Activated T-helper 17 cell treated with anti-CD3 and anti-CD28 coated beads, Interleukin-2, amount 50 U/mL, for 72 hours (primary cell): ENCODE data around the gene DUSP6. TPM values are rescaled to one million over a fixed set of nuclear protein-coding genes. Genes with fewer than 3 reads are reported as not detected.
A peak's percentile ranks its signal among the peaks of the same experiment; 100 is the strongest.

Source experiments
- ATAC-seq: fragments of 150-1000 bp; cut with Tn5 transposase; replicated peaks from 2 replicates; pipeline ENCODE4 v1.10.0; 2021; ENCODE audit warnings: mild to moderate bottlenecking, moderate library complexity
- H3K27ac Mint-ChIP-seq: one replicate; pipeline ENCODE4 v1.8.0; 2022; ENCODE audit warnings: mixed read lengths
- H3K27me3 Mint-ChIP-seq: one replicate; pipeline ENCODE4 v1.8.0; 2022; ENCODE audit warnings: mixed read lengths
- H3K36me3 Mint-ChIP-seq: one replicate; pipeline ENCODE4 v1.8.0; 2022; ENCODE audit warnings: low read depth, mild to moderate bottlenecking, mixed read lengths
- H3K4me1 Mint-ChIP-seq: one replicate; pipeline ENCODE4 v1.8.0; 2022; ENCODE audit warnings: mixed read lengths
- H3K4me3 Mint-ChIP-seq: one replicate; pipeline ENCODE4 v1.8.0; 2022; ENCODE audit warnings: mild to moderate bottlenecking, mixed read lengths
- H3K9me3 Mint-ChIP-seq: one replicate; pipeline ENCODE4 v1.8.0; 2022; ENCODE audit warnings: mixed read lengths
- total RNA-seq, 2 donors: library from RNA; stranded (reverse); gene quantifications; one replicate each; pipeline ENCODE4 v1.2.3, GENCODE V29; 2022

The DUSP6 gene
- total RNA-seq, 2 donors from 2014 or later = 68.4 to 94.1 TPM

DNA sequence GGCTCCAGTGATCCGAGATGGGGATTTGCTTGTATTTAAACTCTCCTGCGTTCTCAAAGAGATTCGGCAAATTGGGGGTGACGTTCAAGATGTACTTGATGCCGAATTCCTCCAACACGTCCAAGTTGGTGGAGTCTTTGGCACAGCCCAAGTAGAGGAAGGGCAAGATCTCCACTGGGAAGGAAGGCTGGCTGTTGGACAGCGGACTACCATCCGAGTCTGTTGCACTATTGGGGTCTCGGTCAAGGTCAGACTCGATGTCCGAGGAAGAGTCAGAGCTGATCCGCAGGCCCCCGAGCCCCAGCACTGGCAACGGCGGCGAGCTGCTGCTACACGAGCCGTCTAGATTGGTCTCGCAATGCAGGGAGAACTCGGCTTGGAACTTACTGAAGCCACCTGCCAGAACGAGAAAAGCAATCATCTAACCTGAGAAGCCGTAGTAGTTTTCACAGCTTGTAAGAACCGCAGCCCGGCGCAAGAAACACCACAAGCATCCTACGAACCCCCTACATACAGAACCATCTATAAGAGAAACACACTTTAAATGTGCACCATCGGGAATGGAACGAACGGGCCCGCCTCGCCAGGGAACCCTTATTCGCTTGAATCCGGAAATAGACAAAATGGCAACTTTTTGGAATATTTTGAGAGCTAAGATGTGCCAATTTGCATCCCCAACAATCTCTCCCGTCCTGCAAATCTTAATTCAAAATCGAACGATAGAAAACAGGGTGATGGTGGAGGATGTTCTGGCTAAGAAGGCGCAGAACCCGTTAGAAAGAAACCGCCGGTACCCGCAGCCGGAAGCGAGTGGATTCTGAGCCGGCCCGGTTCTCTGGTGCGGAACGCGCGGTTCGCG lies 1.4 kb downstream of the DUSP6 start:
- Mint-ChIP-seq H3K4me3 (peak overlapping the region; percentile 91), H3K27me3 (no peaks in the 10 kb centered on the region), H3K27ac (peak overlapping the region; percentile 97), H3K4me1 (peaks cover 29% of the 10 kb centered on the region), H3K36me3 (peaks cover 66% of the 10 kb centered on the region), H3K9me3 (no peaks in the 10 kb centered on the region)
- ATAC-seq = no peak

DNA sequence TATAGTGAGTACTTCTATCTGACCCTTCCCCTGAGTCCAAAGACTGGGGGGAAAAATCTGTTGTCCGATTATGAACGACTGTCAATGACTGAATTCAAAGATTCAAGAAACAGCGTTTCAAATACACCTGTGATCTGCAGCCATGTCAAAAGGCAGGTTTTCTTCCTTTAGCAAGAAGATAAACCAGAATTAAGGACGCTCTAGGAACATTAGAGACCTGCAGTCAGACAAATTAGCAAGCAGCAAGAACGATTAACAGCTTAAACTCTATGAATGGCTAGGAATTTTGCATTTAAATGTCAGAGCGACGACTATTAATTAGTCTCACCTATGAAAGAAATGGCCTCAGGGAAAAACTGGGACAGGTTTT lies 2.1 kb downstream of the DUSP6 start:
- Mint-ChIP-seq H3K4me1 (peaks cover 29% of the 10 kb centered on the region), H3K27me3 (no peaks in the 10 kb centered on the region), H3K4me3 (peak overlapping the region; percentile 91), H3K27ac (peak overlapping the region; percentile 97), H3K36me3 (peaks cover 66% of the 10 kb centered on the region), H3K9me3 (no peaks in the 10 kb centered on the region)
- no peak for ATAC-seq

DNA sequence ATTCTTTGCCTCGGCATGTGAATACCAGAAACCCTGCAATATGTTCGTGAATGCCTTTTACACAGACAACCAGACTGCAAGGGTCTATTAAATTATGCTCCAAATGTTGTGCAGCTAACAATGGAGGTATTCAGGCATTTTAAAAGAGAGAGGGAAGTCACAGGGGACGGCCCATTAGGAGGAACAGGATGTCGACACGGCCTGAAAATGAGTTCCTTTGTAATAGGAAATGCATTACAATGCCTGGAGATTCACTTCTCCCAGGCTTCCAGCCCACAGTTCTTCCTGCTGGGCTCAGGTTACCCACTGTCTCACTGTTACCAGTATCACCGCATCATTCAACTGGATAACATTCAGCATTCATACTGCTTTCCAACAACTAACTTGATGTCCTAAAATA lies 2.5 kb downstream of the DUSP6 start:
- Mint-ChIP-seq H3K27ac (peak overlapping the region; percentile 97), H3K4me3 (peak overlapping the region; percentile 91), H3K27me3 (no peaks in the 10 kb centered on the region), H3K4me1 (peaks cover 29% of the 10 kb centered on the region), H3K9me3 (no peaks in the 10 kb centered on the region), H3K36me3 (peaks cover 66% of the 10 kb centered on the region)
- ATAC-seq = no peak

DNA sequence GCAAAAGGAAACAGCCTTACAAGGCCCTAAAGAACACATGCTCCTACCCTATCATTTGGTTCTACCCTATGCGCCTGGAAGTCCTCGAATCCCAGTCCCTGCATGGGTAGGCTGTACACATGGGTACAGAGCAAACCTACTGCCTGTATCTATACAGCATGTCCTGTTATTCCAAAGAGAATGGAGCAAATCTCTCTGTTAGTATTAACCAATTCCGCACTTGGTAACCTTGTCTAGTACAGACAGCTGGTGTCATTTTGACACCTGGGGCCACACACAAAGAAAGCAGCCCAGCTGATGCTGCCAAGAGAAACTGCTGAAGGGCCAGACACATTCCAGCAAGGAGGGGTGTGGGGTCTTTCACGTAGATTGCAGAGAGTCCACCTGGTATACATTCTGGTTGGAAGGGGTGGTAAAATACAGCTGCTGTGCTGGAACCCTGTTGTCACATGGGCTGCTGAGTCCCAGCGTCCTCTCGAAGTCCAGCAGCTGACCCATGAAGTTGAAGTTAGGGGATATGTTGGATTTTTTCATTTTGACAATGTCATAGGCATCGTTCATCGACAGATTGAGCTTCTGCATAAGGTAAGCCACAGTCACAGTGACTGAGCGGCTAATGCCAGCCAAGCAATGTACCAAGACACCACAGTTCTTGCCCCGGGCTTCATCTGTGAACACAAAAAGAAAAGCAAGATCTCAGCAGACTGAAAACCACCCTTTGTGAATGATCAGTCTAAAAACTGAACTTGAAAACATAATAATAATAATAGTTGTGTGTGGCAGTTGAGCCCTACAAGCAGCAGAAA lies 3.2 kb downstream of the DUSP6 start:
- no peak for ATAC-seq
- Mint-ChIP-seq H3K27ac (peak overlapping the region; percentile 97), H3K4me1 (peaks cover 24% of the 10 kb centered on the region), H3K27me3 (no peaks in the 10 kb centered on the region), H3K4me3 (peak overlapping the region; percentile 91), H3K36me3 (peaks cover 66% of the 10 kb centered on the region), H3K9me3 (no peaks in the 10 kb centered on the region)

DNA sequence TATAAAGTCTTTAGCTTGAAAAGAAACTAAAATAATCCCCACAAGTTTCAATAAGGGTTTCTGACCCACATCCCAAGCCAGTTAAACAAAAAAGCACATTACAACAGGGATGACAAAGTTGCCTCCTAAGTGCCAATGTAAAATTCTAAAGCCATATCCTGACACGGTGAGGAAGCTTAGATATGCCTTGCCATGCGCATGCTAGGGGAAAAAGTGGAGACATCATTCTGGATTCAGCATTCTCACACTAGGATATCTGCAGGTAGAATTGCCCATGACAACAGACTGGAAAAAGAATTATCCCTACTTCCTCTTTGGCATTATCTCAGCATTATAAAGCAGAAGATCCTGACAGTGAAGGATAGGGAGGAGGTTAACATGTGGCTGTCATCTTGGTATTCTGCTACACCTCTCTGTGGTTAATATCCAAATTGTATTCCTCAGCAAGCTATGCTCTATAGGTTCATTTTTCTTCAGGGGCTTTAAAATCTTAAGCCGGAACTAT lies 4.9 kb downstream of the DUSP6 start:
- peak overlapping the region; percentile 88 for H3K27ac Mint-ChIP-seq
- no peaks in the 10 kb centered on the region for H3K27me3 Mint-ChIP-seq
- peak overlapping the region; percentile 91 for H3K4me3 Mint-ChIP-seq
- no peak for ATAC-seq
- no peaks in the 10 kb centered on the region for H3K9me3 Mint-ChIP-seq
- peaks cover 20% of the 10 kb centered on the region for H3K4me1 Mint-ChIP-seq
- peaks cover 63% of the 10 kb centered on the region for H3K36me3 Mint-ChIP-seq

DNA sequence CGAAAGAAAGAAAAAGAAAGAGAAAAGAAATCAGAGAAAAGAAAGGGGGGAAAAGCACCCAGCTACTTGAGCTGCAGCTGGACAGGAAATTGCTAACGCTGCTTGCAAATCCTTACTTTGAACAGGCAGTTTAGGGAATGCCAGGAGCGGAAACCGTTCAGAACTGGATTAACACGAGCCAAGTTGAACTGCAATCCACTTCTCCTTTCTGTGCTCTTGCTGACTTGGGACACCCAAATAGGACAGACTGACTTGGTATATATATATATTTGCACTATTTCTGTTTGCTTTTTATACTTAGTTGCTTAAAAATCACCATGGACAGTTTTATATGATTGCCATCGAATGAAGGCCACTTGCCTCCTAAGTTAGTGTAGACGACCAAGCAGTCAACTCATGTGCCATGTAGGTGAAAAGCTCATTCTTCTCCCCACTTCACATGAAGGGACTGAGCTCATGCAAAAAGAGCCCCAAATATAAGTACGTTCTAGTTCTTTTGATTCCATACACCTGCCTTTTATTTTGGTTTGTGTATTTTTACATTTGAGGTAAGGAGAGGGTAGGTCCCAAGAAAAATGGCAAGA lies 5.5 kb downstream of the DUSP6 start:
- Mint-ChIP-seq H3K27me3 (no peaks in the 10 kb centered on the region), H3K4me1 (peaks cover 17% of the 10 kb centered on the region), H3K4me3 (peak overlapping the region; percentile 91), H3K36me3 (peaks cover 57% of the 10 kb centered on the region), H3K27ac (peak overlapping the region; percentile 88), H3K9me3 (no peaks in the 10 kb centered on the region)
- no peak for ATAC-seq

DNA sequence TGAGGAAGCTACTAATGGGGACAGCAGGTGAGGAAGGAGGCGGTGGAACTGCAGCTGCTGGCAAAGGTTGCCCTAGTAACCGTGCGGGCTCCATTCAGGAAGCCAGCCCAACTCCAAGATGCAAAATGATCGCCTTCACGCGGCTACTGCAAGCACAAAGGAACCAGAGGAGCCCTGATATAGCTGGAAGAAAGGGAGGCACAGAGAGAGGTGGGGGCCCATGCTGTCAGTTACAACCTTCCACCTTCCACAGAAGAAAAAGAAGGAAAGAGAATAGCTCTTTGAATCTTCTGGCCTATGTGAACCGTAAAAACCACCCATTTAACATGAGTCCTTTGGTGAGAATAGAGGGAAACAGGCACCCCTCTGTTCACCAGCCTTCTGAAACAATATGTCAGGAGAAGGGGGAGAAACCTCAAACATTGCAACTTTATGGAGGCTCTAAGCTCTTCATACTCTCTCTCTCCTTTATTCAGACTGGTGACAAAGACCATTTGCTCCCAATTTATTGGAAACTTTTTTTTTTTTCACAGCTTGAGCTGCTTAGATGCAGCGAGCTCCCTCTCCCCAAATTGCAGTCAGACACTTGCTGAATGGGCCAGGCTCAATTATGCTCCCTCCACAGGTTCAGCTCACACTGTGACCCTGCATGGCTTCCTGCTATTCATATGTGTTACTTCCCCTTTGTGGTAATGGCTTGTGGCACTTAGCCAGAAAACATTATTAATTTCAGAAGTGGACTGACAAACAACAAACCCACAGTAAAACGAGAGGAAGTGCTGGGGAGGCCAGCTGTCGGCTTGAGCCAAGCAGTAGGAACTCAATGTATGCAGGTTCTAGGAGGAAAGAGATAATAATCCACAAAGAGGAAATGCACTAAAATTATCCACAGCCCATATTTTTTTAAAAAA lies 6.2 kb downstream of the DUSP6 start:
- peak; percentile 82 for ATAC-seq
- peaks cover 50% of the 10 kb centered on the region for H3K36me3 Mint-ChIP-seq
- peak overlapping the region; percentile 88 for H3K27ac Mint-ChIP-seq
- no peaks in the 10 kb centered on the region for H3K27me3 Mint-ChIP-seq
- H3K9me3 Mint-ChIP-seq = no peaks in the 10 kb centered on the region
- peaks cover 17% of the 10 kb centered on the region for H3K4me1 Mint-ChIP-seq
- peak overlapping the region; percentile 91 for H3K4me3 Mint-ChIP-seq

DNA sequence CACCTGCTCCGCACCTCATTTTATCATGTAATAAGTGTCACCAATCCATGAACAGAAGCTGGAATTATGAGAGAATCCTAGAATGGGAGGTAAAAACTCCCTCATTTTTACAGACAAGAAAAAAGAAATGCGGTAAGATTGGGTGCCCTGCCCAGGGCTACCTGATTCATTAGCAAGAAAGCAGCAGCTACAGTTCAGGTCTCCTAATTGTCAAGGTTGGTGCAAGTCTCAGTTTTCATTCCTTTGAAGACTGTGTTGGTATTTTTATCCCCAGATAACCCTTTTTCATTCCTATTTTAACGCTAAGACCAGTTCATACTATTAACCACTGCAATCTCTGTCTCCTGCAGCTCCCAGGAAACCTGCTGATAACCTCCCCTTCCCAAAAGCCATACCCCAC lies 6.9 kb downstream of the DUSP6 start:
- no peak overlapping the region for H3K27ac Mint-ChIP-seq
- H3K9me3 Mint-ChIP-seq = no peaks in the 10 kb centered on the region
- no peaks in the 10 kb centered on the region for H3K27me3 Mint-ChIP-seq
- ATAC-seq = no peak
- peaks cover 43% of the 10 kb centered on the region for H3K36me3 Mint-ChIP-seq
- peaks cover 17% of the 10 kb centered on the region for H3K4me1 Mint-ChIP-seq
- H3K4me3 Mint-ChIP-seq = peak overlapping the region; percentile 91

DNA sequence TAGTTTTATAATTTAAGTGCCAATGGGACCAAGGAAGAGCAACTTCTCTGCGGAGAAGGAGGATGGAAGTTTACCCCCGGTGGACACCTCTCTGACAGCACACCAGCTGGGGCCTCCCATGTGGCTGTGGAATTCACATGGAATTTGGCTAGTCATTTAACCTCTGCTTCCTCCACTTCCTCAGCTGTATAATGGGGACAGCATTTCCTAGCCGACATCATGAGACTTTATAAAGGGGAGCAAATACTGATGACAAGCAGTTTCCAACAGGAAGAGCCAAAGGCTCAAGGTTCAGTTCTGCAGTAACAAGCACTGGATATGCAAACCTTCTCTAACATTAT lies 7.5 kb downstream of the DUSP6 start:
- H3K4me1 Mint-ChIP-seq = peaks cover 17% of the 10 kb centered on the region
- peaks cover 37% of the 10 kb centered on the region for H3K36me3 Mint-ChIP-seq
- no peak for ATAC-seq
- no peak overlapping the region for H3K4me3 Mint-ChIP-seq
- no peaks in the 10 kb centered on the region for H3K9me3 Mint-ChIP-seq
- no peak overlapping the region for H3K27ac Mint-ChIP-seq
- no peaks in the 10 kb centered on the region for H3K27me3 Mint-ChIP-seq

DNA sequence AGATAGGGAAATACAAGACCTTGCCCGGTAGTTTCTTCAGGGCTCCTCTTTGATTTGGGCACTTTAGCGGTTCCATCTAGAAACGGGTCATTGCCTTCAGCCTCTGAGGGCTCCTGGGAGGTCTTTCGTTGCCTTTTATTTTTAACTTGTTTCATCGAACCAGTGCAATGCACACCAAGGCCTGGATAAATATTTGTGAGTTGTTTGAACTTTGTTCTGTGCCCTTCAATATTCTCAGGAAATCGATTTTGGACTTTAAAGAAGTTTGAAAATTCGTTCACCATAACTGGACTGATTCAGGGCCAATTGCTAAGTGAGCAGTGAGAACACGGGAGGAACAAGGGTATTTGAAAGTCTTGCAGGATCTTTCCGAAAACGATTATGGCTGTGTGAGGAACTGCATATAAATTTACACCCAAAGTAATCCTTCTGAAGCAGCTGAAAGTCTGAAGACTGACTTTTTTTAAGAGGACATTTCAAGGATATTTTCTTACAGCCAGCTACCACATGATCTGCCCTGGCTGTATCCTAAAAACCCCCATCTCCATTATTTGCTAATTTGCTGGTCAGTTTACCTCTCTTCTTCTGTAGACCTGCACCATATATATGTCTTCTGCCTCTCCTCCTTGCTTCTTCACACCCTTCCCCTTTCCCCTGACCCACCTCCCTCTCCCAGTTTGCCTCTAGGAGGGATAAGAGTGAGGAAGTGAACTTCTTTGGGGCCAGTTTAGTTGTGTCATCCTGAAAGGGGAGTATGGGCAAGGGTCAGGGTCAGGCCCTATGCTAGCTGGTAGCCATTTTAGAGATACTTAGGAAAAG lies 8.0 kb downstream of the DUSP6 start:
- H3K9me3 Mint-ChIP-seq = no peaks in the 10 kb centered on the region

DNA sequence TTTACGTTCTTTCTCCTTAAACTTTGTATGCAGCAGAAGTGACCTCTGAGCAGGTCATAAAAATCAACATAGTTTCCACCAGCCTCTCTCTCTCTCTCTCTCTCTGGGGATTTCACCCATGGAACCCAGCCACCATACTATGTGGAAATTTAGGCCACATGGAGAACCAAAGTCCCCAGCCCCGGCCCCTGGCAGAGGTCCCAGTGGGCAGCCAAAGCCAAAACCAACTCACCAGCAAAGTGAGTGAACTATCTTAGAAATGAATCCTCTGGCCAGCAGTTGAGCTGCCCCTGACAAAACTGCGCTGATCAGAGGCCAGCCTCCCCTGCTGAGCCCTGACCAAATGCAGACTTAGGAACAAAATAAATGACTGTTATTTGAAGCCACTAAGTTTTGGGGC lies 9.2 kb downstream of the DUSP6 start:
- peaks cover 14% of the 10 kb centered on the region for H3K4me1 Mint-ChIP-seq

More for the DNA sequence above, 8.0 kb downstream of the DUSP6 start:
- no peak overlapping the region for H3K4me3 Mint-ChIP-seq
- no peak for ATAC-seq
- H3K27me3 Mint-ChIP-seq = no peaks in the 10 kb centered on the region
- H3K27ac Mint-ChIP-seq = no peak overlapping the region
- peaks cover 31% of the 10 kb centered on the region for H3K36me3 Mint-ChIP-seq
- peaks cover 17% of the 10 kb centered on the region for H3K4me1 Mint-ChIP-seq

DNA sequence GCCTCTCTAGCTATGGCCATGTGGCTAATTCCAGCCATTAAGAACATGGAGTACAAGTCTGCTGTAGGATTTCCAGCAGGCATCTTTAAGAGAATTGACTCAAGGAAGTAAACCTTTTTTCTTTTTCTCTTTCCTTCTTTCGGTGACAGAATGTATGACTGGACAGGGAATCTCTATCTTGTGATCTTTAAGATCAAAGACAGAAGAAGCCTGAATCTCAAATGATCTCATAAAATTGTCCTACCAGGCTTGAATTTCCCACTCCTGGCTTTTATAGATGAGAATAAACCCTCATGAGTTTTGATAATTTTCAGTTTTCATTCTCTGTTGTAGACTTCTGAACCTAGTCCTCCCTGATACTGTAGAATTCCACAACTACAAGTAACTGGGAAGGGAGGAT lies 11.4 kb downstream of the DUSP6 start:
- Mint-ChIP-seq H3K9me3 (no peaks in the 10 kb centered on the region), H3K27me3 (no peaks in the 10 kb centered on the region), H3K27ac (no peak overlapping the region), H3K4me3 (no peak overlapping the region), H3K4me1 (no peaks in the 10 kb centered on the region), H3K36me3 (no peaks in the 10 kb centered on the region)
- no peak for ATAC-seq

More for the DNA sequence above, 9.2 kb downstream of the DUSP6 start:
- ATAC-seq = no peak
- H3K36me3 Mint-ChIP-seq = peaks cover 20% of the 10 kb centered on the region
- no peaks in the 10 kb centered on the region for H3K9me3 Mint-ChIP-seq
- H3K27ac Mint-ChIP-seq = no peak overlapping the region
- H3K27me3 Mint-ChIP-seq = no peaks in the 10 kb centered on the region
- no peak overlapping the region for H3K4me3 Mint-ChIP-seq

DNA sequence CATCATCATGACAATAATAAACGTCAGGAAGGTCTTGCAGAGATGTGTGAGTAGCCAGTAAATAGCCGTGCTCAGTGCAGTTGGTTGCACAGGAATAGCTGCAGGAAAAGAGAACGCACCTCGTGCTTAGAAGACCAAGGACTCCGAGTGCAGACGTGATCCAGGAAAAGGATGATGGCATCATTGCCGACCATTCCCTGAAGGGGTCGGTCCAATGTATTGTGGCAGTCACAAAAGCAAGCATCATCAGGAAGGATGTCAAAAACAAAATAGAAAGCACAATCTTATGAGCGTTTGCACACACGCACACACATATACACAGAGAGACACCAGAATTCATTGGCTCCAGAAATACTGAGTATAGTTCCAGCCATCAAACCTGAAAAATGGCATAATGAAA lies 12.8 kb downstream of the DUSP6 start:
- Mint-ChIP-seq H3K27ac (no peak overlapping the region), H3K9me3 (no peaks in the 10 kb centered on the region), H3K4me1 (no peaks in the 10 kb centered on the region), H3K4me3 (no peak overlapping the region), H3K36me3 (no peaks in the 10 kb centered on the region), H3K27me3 (no peaks in the 10 kb centered on the region)
- no peak for ATAC-seq
